GM23248 (cell line): ENCODE measurements around the gene DAPK1. TPM values are rescaled to one million over a fixed set of nuclear protein-coding genes. Genes with fewer than 3 reads are reported as not detected.

Experiments
- DNase-seq: peaks from one replicate; pipeline ENCODE4 v3.0.0-alpha.2; 2015
- H2AFZ ChIP-seq: fragments of 200-600 bp; sonication (generic); 2 replicates; pipeline ENCODE4 v1.6.1; 2016; ENCODE audit warnings: antibody characterized with exemption
- H3F3A ChIP-seq: fragments of 200-600 bp; sonication (generic); 2 replicates; pipeline ENCODE4 v1.6.1; 2016; ENCODE audit warnings: mild to moderate bottlenecking, antibody characterized with exemption, mixed run types; ENCODE audit not compliant: insufficient read depth
- H3K27ac ChIP-seq: fragments of 200-600 bp; sonication (generic); 2 replicates; pipeline ENCODE4 v1.5.1; 2016; ENCODE audit warnings: mild to moderate bottlenecking
- H3K27me3 ChIP-seq: fragments of 200-600 bp; sonication (generic); replicated peaks from 2 replicates; pipeline ENCODE4 v1.6.1; 2016; ENCODE audit warnings: mild to moderate bottlenecking; ENCODE audit not compliant: insufficient read depth
- H3K36me3 ChIP-seq: fragments of 200-600 bp; sonication (generic); 2 replicates; pipeline ENCODE4 v1.6.1; 2016; ENCODE audit warnings: low read depth, mild to moderate bottlenecking
- H3K4me1 ChIP-seq: fragments of 200-600 bp; sonication (generic); 2 replicates; pipeline ENCODE4 v1.6.1; 2016; ENCODE audit warnings: mild to moderate bottlenecking; ENCODE audit not compliant: insufficient read depth
- H3K4me2 ChIP-seq: fragments of 200-600 bp; sonication (generic); one replicate; pipeline ENCODE4 v1.6.1; 2016; ENCODE audit warnings: mild to moderate bottlenecking; ENCODE audit not compliant: unreplicated experiment
- H3K4me3 ChIP-seq: fragments of 200-600 bp; sonication (generic); 2 replicates; pipeline ENCODE4 v1.5.1; 2016; ENCODE audit warnings: mild to moderate bottlenecking
- H3K79me2 ChIP-seq: fragments of 200-600 bp; sonication (generic); 2 replicates; pipeline ENCODE4 v1.6.1; 2016; ENCODE audit warnings: mild to moderate bottlenecking; ENCODE audit not compliant: insufficient read depth
- H3K9ac ChIP-seq: fragments of 200-600 bp; sonication (generic); 2 replicates; pipeline ENCODE4 v1.6.1; 2016; ENCODE audit warnings: mild to moderate bottlenecking
- H3K9me2 ChIP-seq: fragments of 200-600 bp; sonication (generic); 2 replicates; pipeline ENCODE4 v1.6.1; 2016; ENCODE audit warnings: mixed run types, mild to moderate bottlenecking, moderate library complexity; ENCODE audit not compliant: insufficient read depth
- H3K9me3 ChIP-seq: fragments of 200-600 bp; sonication (generic); one replicate; pipeline ENCODE4 v1.6.1; 2017; ENCODE audit warnings: low read depth
- H4K20me1 ChIP-seq: fragments of 200-600 bp; sonication (generic); 2 replicates; pipeline ENCODE4 v1.6.0; 2016; ENCODE audit not compliant: insufficient read depth
- EZH2 ChIP-seq: fragments of 200-600 bp; sonication (generic); IDR thresholded peaks from 2 replicates; pipeline ENCODE4 v1.6.1; 2018; ENCODE audit warnings: antibody characterized with exemption, mild to moderate bottlenecking; ENCODE audit not compliant: insufficient read depth, poor library complexity, severe bottlenecking
- EZH2phosphoT487 ChIP-seq: fragments of 200-600 bp; sonication (generic); IDR thresholded peaks from 2 replicates; pipeline ENCODE4 v1.6.1; 2018; ENCODE audit warnings: antibody characterized with exemption, moderate library complexity, mild to moderate bottlenecking, low read depth; ENCODE audit not compliant: insufficient read depth
- WGBS, 2 experiments: methylation state at CpG; one replicate each; pipeline ENCODE4 v1.1.6; 2015 to 2017; ENCODE audit warnings: low lambda C conversion rate in 2 of 2, low coverage in 1 of 2; ENCODE audit errors: missing lambda C conversion rate in 2 of 2; 5-methylcytosine and 5-hydroxymethylcytosine counted together
- in situ Hi-C: fragments of 300-500 bp; cut with MboI; formaldehyde crosslinking; loops from 2 replicates; pipeline ENCODE4 v1.15.0; 2020
- polyA plus RNA-seq: library from polyadenylated mRNA; unstranded; fragments of >200 nt; fragmentation: Nextera tagmentation; extraction: Ambion mirVana; gene quantifications from 2 replicates; pipeline ENCODE4 v1.2.1, GENCODE V29; 2016
- total RNA-seq: library from RNA; depleted of rRNA; stranded (reverse); fragments of >200 nt; shearing (Covaris generic); gene quantifications from 2 replicates; pipeline ENCODE4 v1.2.3, GENCODE V29; 2014

Gene DAPK1
- total and polyA plus RNA-seq, 2 experiments from 2014 or later: 1.6 to 1.9 TPM

DNA sequence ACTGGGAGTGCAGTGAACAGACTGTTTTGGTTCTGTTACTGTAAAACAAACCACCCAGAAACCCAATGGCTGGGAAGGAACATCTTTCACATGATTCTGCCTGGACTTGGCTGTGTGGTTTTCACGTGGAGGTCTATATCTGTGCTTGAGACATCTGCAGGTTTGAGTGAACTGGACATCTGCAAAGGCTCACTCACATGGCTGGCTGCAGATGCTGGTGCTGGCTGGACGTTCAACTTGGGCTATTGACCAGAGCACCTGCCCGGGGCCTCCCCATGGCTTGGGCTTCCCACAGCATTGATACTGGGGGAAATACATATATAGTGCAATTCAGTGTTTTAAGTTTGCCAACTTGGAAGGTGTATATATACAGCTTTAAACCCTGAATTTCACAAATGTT, 235.1 kb downstream of the DAPK1 start:
- TF ChIP-seq EZH2phosphoT487: no peak
- TF ChIP-seq EZH2: no peak
- DNase-seq: no peak

DNA sequence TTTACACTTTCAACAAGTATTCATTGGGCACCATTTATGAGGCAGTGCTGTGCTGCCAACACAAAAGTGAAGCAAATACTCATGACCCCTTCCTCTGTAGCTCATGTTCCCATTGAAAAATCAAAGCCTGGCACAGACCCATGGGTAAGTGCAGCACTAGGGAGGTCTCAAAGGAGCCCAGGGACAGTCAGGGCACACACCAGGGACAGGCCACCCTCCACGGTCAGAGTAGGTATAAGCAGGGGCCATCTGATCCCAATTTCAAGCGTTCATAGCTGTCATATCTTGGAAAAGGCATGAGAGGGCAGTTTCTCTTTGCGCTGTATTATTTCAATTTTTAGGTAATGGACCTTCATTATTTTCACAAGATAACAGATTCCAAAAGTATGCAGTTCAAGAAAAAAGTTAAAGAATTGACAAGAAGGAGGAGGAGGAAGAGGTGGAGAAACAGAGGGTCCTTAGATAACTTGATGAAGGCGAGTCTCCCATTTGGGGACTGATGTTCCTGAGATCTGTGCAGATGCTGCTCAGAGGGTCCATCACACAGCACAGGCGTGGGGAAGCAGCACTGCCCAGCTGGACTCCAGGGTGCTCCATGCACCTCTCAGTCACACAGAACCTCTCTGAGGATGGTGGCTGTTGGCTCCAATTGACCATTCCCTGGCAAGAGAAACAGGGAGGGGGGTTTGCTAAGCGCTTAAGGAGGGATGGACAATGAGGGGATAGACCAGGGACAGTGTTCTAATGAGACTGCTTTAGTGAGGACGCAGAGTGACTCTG, 235.8 kb downstream of the DAPK1 start:
- in situ Hi-C loops: no loop called here
- no peak overlapping the region for H2AFZ ChIP-seq
- WGBS, 2 experiments: 85% methylated on average over 7 of the region's 7 CpGs

More for the DNA sequence above, 235.1 kb downstream of the DAPK1 start:
- H3K4me3 ChIP-seq: no peak overlapping the region
- no peak overlapping the region for H3K9ac ChIP-seq
- H3K27ac ChIP-seq: no peak overlapping the region
- no peak overlapping the region for H2AFZ ChIP-seq
- no peaks in the 10 kb centered on the region for H4K20me1 ChIP-seq
- in situ Hi-C loops: no loop called here
- no peaks in the 10 kb centered on the region for H3K9me2 ChIP-seq
- H3K27me3 ChIP-seq: no peaks in the 10 kb centered on the region
- H3K4me1 ChIP-seq: peaks cover 27% of the 10 kb centered on the region
- H3K36me3 ChIP-seq: peaks cover 41% of the 10 kb centered on the region
- H3K79me2 ChIP-seq: peaks cover 19% of the 10 kb centered on the region
- no peak overlapping the region for H3K4me2 ChIP-seq
- H3F3A ChIP-seq: peaks cover 33% of the 10 kb centered on the region
- no peaks in the 10 kb centered on the region for H3K9me3 ChIP-seq
- WGBS, 2 experiments: 67 to 68% methylated on average over 3 of the region's 3 CpGs

DNA sequence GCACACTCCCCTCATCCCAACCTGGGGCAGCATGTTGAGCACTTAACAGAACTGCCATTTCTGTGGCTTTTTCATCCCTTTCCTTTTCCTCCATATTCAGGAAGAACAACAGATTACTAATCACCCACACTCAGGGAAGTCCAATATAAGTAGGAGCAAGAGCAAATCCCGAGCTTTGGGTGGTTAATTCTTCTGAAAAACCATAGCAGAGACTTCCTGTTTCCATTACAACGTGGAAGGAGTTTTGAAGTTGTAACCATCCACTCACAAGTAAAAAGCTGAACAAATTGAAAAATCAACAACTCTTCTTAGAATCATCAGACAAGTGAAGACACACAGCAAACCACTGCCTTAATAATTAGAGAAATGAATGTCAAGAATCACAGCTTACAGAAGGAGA, 236.4 kb downstream of the DAPK1 start:
- peaks cover 16% of the 10 kb centered on the region for H3K4me1 ChIP-seq

More for the DNA sequence above, 235.8 kb downstream of the DAPK1 start:
- H3K4me3 ChIP-seq: no peak overlapping the region
- no peak for DNase-seq
- H3K9me3 ChIP-seq: no peaks in the 10 kb centered on the region
- peaks cover 23% of the 10 kb centered on the region for H3K4me1 ChIP-seq
- H3K36me3 ChIP-seq: peaks cover 36% of the 10 kb centered on the region
- no peak overlapping the region for H3K9ac ChIP-seq
- H3K9me2 ChIP-seq: no peaks in the 10 kb centered on the region
- TF ChIP-seq EZH2: no peak
- no peak for TF ChIP-seq EZH2phosphoT487
- no peaks in the 10 kb centered on the region for H3K27me3 ChIP-seq
- H3K79me2 ChIP-seq: peaks cover 12% of the 10 kb centered on the region
- H3F3A ChIP-seq: peaks cover 32% of the 10 kb centered on the region
- no peak overlapping the region for H3K27ac ChIP-seq
- H4K20me1 ChIP-seq: no peaks in the 10 kb centered on the region
- H3K4me2 ChIP-seq: no peak overlapping the region

DNA sequence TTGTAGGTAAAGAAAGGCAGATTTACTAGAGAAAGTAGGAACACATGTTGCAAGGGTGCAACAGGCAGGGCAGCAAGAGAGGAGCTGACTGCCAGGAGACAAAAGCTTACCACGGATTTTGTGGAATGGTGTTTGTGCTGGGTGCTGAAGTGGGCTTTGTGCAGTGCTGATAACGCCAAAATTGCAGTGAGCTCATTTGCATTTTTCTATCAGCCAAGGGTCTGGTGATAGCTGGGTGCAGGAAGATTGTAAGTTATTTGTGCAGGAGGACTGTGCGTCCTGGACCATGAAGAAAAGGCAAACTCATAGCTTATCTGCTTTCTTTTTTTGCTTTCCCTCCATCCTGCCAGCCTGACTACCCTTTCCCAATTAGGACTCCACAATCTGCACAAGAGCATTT, 241.9 kb downstream of the DAPK1 start:
- TF ChIP-seq EZH2phosphoT487 (no peak), EZH2 (no peak)
- in situ Hi-C loops: no loop called here
- 65 to 70% methylated on average over 3 of the region's 3 CpGs for WGBS, 2 experiments

More for the DNA sequence above, 236.4 kb downstream of the DAPK1 start:
- Histone ChIP-seq H3K9me3 (no peaks in the 10 kb centered on the region), H3K9me2 (no peaks in the 10 kb centered on the region), H3K4me2 (no peak overlapping the region), H4K20me1 (no peaks in the 10 kb centered on the region), H3K79me2 (peaks cover 5% of the 10 kb centered on the region; the same call in 1 of the 2 replicates), H3K27ac (no peak overlapping the region), H3F3A (peaks cover 26% of the 10 kb centered on the region), H3K9ac (no peak overlapping the region), H2AFZ (no peak overlapping the region), H3K36me3 (peaks cover 30% of the 10 kb centered on the region), H3K4me3 (no peak overlapping the region), H3K27me3 (no peaks in the 10 kb centered on the region)
- 55 to 61% methylated on average over 2 of the region's 2 CpGs for WGBS, 2 experiments
- no peak for DNase-seq
- in situ Hi-C loops: no loop called here
- TF ChIP-seq EZH2phosphoT487 (no peak), EZH2 (no peak)

More for the DNA sequence above, 241.9 kb downstream of the DAPK1 start:
- Histone ChIP-seq H3K4me1 (no peaks in the 10 kb centered on the region), H3K9me3 (no peaks in the 10 kb centered on the region), H4K20me1 (no peaks in the 10 kb centered on the region), H3K4me2 (no peak overlapping the region), H3K36me3 (no peaks in the 10 kb centered on the region), H3K4me3 (no peak overlapping the region), H3K79me2 (no peaks in the 10 kb centered on the region), H3K9ac (no peak overlapping the region), H3F3A (peaks cover 5% of the 10 kb centered on the region; the same call in 1 of the 2 replicates), H3K9me2 (no peaks in the 10 kb centered on the region), H3K27ac (no peak overlapping the region), H3K27me3 (no peaks in the 10 kb centered on the region), H2AFZ (no peak overlapping the region)
- DNase-seq: no peak
